Mesenchymal stem cell (in vitro differentiated cells and primary cell): Measurements from ENCODE around the gene RAET1G.

ENCODE experiments used
- DNase-seq: peaks from one replicate; pipeline ENCODE4 v3.0.0-alpha.2; 2013
- H2AFZ ChIP-seq: one replicate; pipeline ENCODE4 v1.6.1; 2013; ENCODE audit warnings: low read depth, mild to moderate bottlenecking, control low read depth, inconsistent platforms, low read length, moderate library complexity
- H2AK5ac ChIP-seq: 2 replicates; pipeline ENCODE4 v1.6.1; 2013; ENCODE audit warnings: low read length, moderate library complexity, mild to moderate bottlenecking, inconsistent platforms; ENCODE audit not compliant: severe bottlenecking
- H2BK120ac ChIP-seq: one replicate; pipeline ENCODE4 v1.6.1; 2013; ENCODE audit warnings: low read depth, mild to moderate bottlenecking, inconsistent platforms, low read length, moderate library complexity
- H2BK12ac ChIP-seq, 2 experiments: one replicate each; pipeline ENCODE4 v1.6.1; 2013; ENCODE audit warnings: inconsistent platforms in 2 of 2, low read length in 2 of 2, mild to moderate bottlenecking in 2 of 2, moderate library complexity in 2 of 2, control low read depth in 1 of 2
- H2BK15ac ChIP-seq: one replicate; pipeline ENCODE4 v1.6.1; 2013; ENCODE audit warnings: mild to moderate bottlenecking, low read depth, inconsistent platforms; ENCODE audit not compliant: poor library complexity, severe bottlenecking
- H2BK5ac ChIP-seq: 2 replicates; pipeline ENCODE4 v1.6.1; 2013; ENCODE audit warnings: low read depth, mild to moderate bottlenecking, low read length, control low read depth, inconsistent platforms; ENCODE audit not compliant: poor library complexity, severe bottlenecking
- H3K14ac ChIP-seq, 2 experiments: one replicate each; pipeline ENCODE4 v1.6.1; 2013; ENCODE audit warnings: inconsistent platforms in 2 of 2, low read length in 2 of 2, control low read depth in 1 of 2, mild to moderate bottlenecking in 1 of 2, moderate library complexity in 1 of 2
- H3K18ac ChIP-seq, 2 experiments: one replicate each; pipeline ENCODE4 v1.6.1; 2013; ENCODE audit warnings: inconsistent platforms in 2 of 2, low read length in 2 of 2, control low read depth in 1 of 2, low read depth in 1 of 2, mild to moderate bottlenecking in 1 of 2
- H3K23ac ChIP-seq, 2 experiments: one replicate each; pipeline ENCODE4 v1.6.1; 2013; ENCODE audit warnings: inconsistent platforms in 2 of 2, low read length in 2 of 2, mild to moderate bottlenecking in 2 of 2, moderate library complexity in 2 of 2, control low read depth in 1 of 2
- H3K27ac ChIP-seq: 2 replicates; pipeline ENCODE4 v1.5.1; 2013; ENCODE audit warnings: mild to moderate bottlenecking, moderate library complexity, low read length, control low read depth, inconsistent platforms; ENCODE audit not compliant: poor library complexity, severe bottlenecking
- H3K27me3 ChIP-seq, 2 experiments: 2 replicates each; pipeline versions ENCODE4 v1.6.1 to v1.7.0; 2013; ENCODE audit warnings: low read length in 2 of 2, mild to moderate bottlenecking in 2 of 2, moderate library complexity in 2 of 2, control low read depth in 1 of 2, inconsistent platforms in 1 of 2; ENCODE audit not compliant: control insufficient read depth in 1 of 2, insufficient read depth in 1 of 2
- H3K36me3 ChIP-seq, 2 experiments: 2 replicates each; pipeline versions ENCODE4 v1.6.1 to v1.7.0; 2013; ENCODE audit warnings: low read length in 2 of 2, control low read depth in 1 of 2, inconsistent platforms in 1 of 2, low read depth in 1 of 2, mild to moderate bottlenecking in 1 of 2; ENCODE audit not compliant: insufficient read depth in 2 of 2, control insufficient read depth in 1 of 2
- H3K4ac ChIP-seq, 2 experiments: one replicate each; pipeline ENCODE4 v1.6.1; 2013; ENCODE audit warnings: inconsistent platforms in 2 of 2, low read length in 2 of 2, mild to moderate bottlenecking in 2 of 2, moderate library complexity in 2 of 2, control low read depth in 1 of 2, low read depth in 1 of 2
- H3K4me1 ChIP-seq: 2 replicates; pipeline ENCODE4 v1.6.1; 2013; ENCODE audit warnings: low read depth, low read length, control low read depth; ENCODE audit not compliant: control insufficient read depth, insufficient read depth
- H3K4me2 ChIP-seq: 2 replicates; pipeline ENCODE4 v1.6.1; 2013; ENCODE audit warnings: low read length, mild to moderate bottlenecking, inconsistent platforms; ENCODE audit not compliant: poor library complexity, severe bottlenecking
- H3K4me3 ChIP-seq, 2 experiments: 2 replicates each; pipeline versions ENCODE4 v1.5.1 to v1.7.0; 2013; ENCODE audit warnings: low read length in 2 of 2, mild to moderate bottlenecking in 2 of 2, control low read depth in 1 of 2, low read depth in 1 of 2; ENCODE audit not compliant: insufficient read depth in 1 of 2
- H3K79me1 ChIP-seq: replicated peaks from 2 replicates; pipeline ENCODE4 v1.6.1; 2013; ENCODE audit warnings: mild to moderate bottlenecking, control low read depth, low read length, inconsistent platforms; ENCODE audit not compliant: poor library complexity, severe bottlenecking
- H3K9ac ChIP-seq: 2 replicates; pipeline ENCODE4 v1.7.0; 2013; ENCODE audit warnings: mild to moderate bottlenecking, low read length, moderate library complexity
- H3K9me3 ChIP-seq: 2 replicates; pipeline ENCODE4 v1.7.0; 2013; ENCODE audit warnings: mild to moderate bottlenecking, low read length; ENCODE audit not compliant: control insufficient read depth
- H4K8ac ChIP-seq: one replicate; pipeline ENCODE4 v1.6.1; 2013; ENCODE audit warnings: inconsistent platforms, mild to moderate bottlenecking, low read length, moderate library complexity
- H4K91ac ChIP-seq: one replicate; pipeline ENCODE4 v1.6.1; 2013; ENCODE audit warnings: mild to moderate bottlenecking, low read length, inconsistent platforms
- WGBS: methylation state at CpG from one replicate; pipeline ENCODE4 v1.1.7; 2013; ENCODE audit warnings: mixed read lengths; 5-methylcytosine and 5-hydroxymethylcytosine counted together

The RAET1G gene

GRCh38 chr6:149899926-149900619 is 22.8 kb downstream of the RAET1G start:
- no peak overlapping the region for H2AK5ac ChIP-seq
- no peak overlapping the region for H2BK120ac ChIP-seq
- H2BK15ac ChIP-seq: no peak overlapping the region
- peak overlapping the region; percentile 78 for H4K8ac ChIP-seq
- no peaks in the 10 kb centered on the region for H3K9me3 ChIP-seq
- H2BK12ac ChIP-seq: no peak overlapping the region
- H3K4me2 ChIP-seq: no peak overlapping the region
- H3K36me3 ChIP-seq: no peaks in the 10 kb centered on the region
- 75% methylated on average over 7 of the region's 7 CpGs for WGBS
- no peak overlapping the region for H3K4ac ChIP-seq
- H2AFZ ChIP-seq: no peak overlapping the region
- peaks cover 0 to 30% of the 10 kb centered on the region in 2 experiments for H3K27me3 ChIP-seq
- no peak overlapping the region for H2BK5ac ChIP-seq
- H3K4me3 ChIP-seq: no peak overlapping the region
- no peak overlapping the region for H3K27ac ChIP-seq
- no peak overlapping the region for H3K18ac ChIP-seq
- no peak overlapping the region for H3K23ac ChIP-seq
- DNase-seq: no peak
- H4K91ac ChIP-seq: no peak overlapping the region
- no peaks in the 10 kb centered on the region for H3K79me1 ChIP-seq
- peaks cover 4% of the 10 kb centered on the region for H3K4me1 ChIP-seq
- no peak overlapping the region for H3K14ac ChIP-seq
- peak overlapping the region; percentile 83 for H3K9ac ChIP-seq

GRCh38 chr6:149899486-149899885 is 23.4 kb downstream of the RAET1G start:
- Histone ChIP-seq H3K23ac (no peak overlapping the region), H2AFZ (no peak overlapping the region), H3K27me3 (peaks cover 0 to 25% of the 10 kb centered on the region in 2 experiments), H4K8ac (no peak overlapping the region), H3K4ac (no peak overlapping the region), H3K4me3 (no peak overlapping the region), H2AK5ac (no peak overlapping the region), H3K27ac (no peak overlapping the region), H3K4me1 (peaks cover 4% of the 10 kb centered on the region), H3K18ac (no peak overlapping the region), H3K9ac (peak overlapping the region; percentile 83), H3K14ac (no peak overlapping the region), H2BK15ac (peak overlapping the region; percentile 36), H2BK5ac (no peak overlapping the region), H3K4me2 (no peak overlapping the region), H3K79me1 (no peaks in the 10 kb centered on the region), H3K36me3 (no peaks in the 10 kb centered on the region), H4K91ac (no peak overlapping the region), H2BK12ac (no peak overlapping the region), H3K9me3 (no peaks in the 10 kb centered on the region), H2BK120ac (no peak overlapping the region)
- 89% methylated on average over 6 of the region's 6 CpGs for WGBS
- no peak for DNase-seq

GRCh38 chr6:149898966-149899365 is 24.0 kb downstream of the RAET1G start:
- no peaks in the 10 kb centered on the region for H3K79me1 ChIP-seq
- no peak overlapping the region for H3K23ac ChIP-seq
- no peak overlapping the region for H3K4ac ChIP-seq
- peak overlapping the region; percentile 43 for H3K9ac ChIP-seq
- no peaks in the 10 kb centered on the region for H3K9me3 ChIP-seq
- H2BK5ac ChIP-seq: no peak overlapping the region
- peak overlapping the region in 1 of 2 experiments; percentile 51 for H2BK12ac ChIP-seq
- H3K14ac ChIP-seq: no peak overlapping the region
- no peak for DNase-seq
- no peak overlapping the region for H3K18ac ChIP-seq
- H4K91ac ChIP-seq: no peak overlapping the region
- no peaks in the 10 kb centered on the region for H3K36me3 ChIP-seq
- no peak overlapping the region for H2AK5ac ChIP-seq
- no peak overlapping the region for H3K4me3 ChIP-seq
- H2BK15ac ChIP-seq: no peak overlapping the region
- H3K4me1 ChIP-seq: peaks cover 4% of the 10 kb centered on the region
- H3K27ac ChIP-seq: no peak overlapping the region
- no peak overlapping the region for H2AFZ ChIP-seq
- WGBS: 91% methylated on average over 7 of the region's 9 CpGs
- no peak overlapping the region for H2BK120ac ChIP-seq
- H4K8ac ChIP-seq: no peak overlapping the region
- no peak overlapping the region for H3K4me2 ChIP-seq
- peaks cover 0 to 20% of the 10 kb centered on the region in 2 experiments for H3K27me3 ChIP-seq

- Histone ChIP-seq H2AFZ (no peak within 1 kb of the TSS), H3K18ac (peak within 1 kb of the TSS; percentile 67 to 88), H3K14ac (no peak within 1 kb of the TSS), H3K23ac (no peak within 1 kb of the TSS), H4K8ac (peak within 1 kb of the TSS; percentile 81), H2BK120ac (peak within 1 kb of the TSS; percentile 67), H3K4me2 (no peak within 1 kb of the TSS), H2AK5ac (no peak within 1 kb of the TSS), H3K79me1 (no peaks in the 10 kb centered on the region), H3K9me3 (no peaks in the 10 kb centered on the region), H2BK12ac (peak within 1 kb of the TSS; percentile 62 to 92), H3K4me1 (peaks cover 4% of the 10 kb centered on the region), H2BK5ac (no peak within 1 kb of the TSS), H2BK15ac (peak within 1 kb of the TSS; percentile 91), H4K91ac (peak within 1 kb of the TSS; percentile 64), H3K9ac (peak within 1 kb of the TSS; percentile 89), H3K4ac (peak within 1 kb of the TSS in 1 of 2 experiments; percentile 9), H3K27me3 (peaks cover 0 to 13% of the 10 kb centered on the region in 2 experiments), H3K36me3 (no peaks in the 10 kb centered on the region), H3K4me3 (peak within 1 kb of the TSS in 1 of 2 experiments; percentile 74), H3K27ac (no peak within 1 kb of the TSS)
- 87% methylated on average over 17 of the region's 17 CpGs for WGBS
- no peak for DNase-seq
These were observed 24.8 kb downstream of the RAET1G start, which contains the start of gene RAET1E for GRCh38 chr6:149897855-149898744. RAET1E (minus strand) TSS chr6:149898113; CDS start chr6:149890901, 7,212 bp downstream.
